ENCODE results near the gene TNFRSF25.

Gene TNFRSF25

DNA sequence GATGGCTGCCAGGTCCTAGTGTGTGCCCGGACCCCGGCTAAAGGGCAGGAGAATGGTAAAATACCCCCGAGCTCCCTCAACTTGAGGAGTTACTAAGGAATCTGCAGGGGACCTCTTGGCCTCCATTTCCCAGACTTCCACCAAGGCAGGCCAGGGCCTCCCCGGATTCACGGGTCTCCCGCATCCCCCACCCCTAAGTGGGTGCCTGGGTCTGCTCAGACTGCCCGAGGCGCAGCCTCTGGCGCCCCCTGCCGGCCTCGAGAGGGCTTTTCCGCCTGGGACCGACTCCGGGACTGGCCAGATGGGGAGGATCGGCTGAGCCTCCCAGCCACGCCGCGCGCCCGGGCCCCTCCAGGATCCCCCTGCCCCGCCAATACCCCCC is 23.8 kb upstream of the TNFRSF25 start:
- H3K27me3 ChIP-seq (ENCODE audit: insufficient read depth, poor library complexity, severe bottlenecking), result peaks cover 51% of the 10 kb centered on the region
- peak overlapping the region; percentile 28 for H3K4me3 ChIP-seq (replicated peaks; ENCODE audit: insufficient read depth, low read length)
- TF ChIP-seq, protein P1, sequence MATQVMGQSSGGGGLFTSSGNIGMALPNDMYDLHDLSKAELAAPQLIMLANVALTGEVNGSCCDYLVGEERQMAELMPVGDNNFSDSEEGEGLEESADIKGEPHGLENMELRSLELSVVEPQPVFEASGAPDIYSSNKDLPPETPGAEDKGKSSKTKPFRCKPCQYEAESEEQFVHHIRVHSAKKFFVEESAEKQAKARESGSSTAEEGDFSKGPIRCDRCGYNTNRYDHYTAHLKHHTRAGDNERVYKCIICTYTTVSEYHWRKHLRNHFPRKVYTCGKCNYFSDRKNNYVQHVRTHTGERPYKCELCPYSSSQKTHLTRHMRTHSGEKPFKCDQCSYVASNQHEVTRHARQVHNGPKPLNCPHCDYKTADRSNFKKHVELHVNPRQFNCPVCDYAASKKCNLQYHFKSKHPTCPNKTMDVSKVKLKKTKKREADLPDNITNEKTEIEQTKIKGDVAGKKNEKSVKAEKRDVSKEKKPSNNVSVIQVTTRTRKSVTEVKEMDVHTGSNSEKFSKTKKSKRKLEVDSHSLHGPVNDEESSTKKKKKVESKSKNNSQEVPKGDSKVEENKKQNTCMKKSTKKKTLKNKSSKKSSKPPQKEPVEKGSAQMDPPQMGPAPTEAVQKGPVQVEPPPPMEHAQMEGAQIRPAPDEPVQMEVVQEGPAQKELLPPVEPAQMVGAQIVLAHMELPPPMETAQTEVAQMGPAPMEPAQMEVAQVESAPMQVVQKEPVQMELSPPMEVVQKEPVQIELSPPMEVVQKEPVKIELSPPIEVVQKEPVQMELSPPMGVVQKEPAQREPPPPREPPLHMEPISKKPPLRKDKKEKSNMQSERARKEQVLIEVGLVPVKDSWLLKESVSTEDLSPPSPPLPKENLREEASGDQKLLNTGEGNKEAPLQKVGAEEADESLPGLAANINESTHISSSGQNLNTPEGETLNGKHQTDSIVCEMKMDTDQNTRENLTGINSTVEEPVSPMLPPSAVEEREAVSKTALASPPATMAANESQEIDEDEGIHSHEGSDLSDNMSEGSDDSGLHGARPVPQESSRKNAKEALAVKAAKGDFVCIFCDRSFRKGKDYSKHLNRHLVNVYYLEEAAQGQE (IDR thresholded peaks at IDR 0.05; ENCODE audit: insufficient replicate concordance, low read depth), result no peak
- TF ChIP-seq, protein P2, sequence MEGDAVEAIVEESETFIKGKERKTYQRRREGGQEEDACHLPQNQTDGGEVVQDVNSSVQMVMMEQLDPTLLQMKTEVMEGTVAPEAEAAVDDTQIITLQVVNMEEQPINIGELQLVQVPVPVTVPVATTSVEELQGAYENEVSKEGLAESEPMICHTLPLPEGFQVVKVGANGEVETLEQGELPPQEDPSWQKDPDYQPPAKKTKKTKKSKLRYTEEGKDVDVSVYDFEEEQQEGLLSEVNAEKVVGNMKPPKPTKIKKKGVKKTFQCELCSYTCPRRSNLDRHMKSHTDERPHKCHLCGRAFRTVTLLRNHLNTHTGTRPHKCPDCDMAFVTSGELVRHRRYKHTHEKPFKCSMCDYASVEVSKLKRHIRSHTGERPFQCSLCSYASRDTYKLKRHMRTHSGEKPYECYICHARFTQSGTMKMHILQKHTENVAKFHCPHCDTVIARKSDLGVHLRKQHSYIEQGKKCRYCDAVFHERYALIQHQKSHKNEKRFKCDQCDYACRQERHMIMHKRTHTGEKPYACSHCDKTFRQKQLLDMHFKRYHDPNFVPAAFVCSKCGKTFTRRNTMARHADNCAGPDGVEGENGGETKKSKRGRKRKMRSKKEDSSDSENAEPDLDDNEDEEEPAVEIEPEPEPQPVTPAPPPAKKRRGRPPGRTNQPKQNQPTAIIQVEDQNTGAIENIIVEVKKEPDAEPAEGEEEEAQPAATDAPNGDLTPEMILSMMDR (IDR thresholded peaks at IDR 0.05; ENCODE audit: insufficient read depth, low read length), result peak; percentile 83
- H3K27ac ChIP-seq (replicated peaks), result no peak overlapping the region
- peak in 1 of 2 experiments; percentile 66 for DNase-seq (ENCODE audit: low read depth in 1 of 2, low spot score in 1 of 2)

DNA sequence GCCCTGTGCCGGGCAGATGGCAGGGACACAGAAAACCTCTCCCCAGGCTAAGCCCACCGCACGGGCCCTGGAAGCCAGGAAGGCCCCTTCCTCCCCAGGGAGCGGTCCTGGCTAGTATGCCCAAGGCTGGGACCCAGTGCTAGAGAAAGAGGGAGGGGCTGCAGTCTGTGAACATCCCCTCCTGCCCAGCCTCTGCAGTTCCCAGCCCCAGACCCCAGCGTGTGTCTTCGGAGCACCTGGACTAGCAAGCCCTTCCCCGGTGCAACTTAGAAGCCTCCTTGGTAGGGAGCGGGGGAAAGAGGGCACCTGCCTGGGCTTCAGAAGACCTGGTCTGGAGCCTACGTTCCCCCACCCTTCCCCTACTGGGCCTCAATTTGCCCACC is 23.4 kb upstream of the TNFRSF25 start:
- Histone ChIP-seq H3K27ac (replicated peaks) (no peak overlapping the region), H3K4me3 (replicated peaks; ENCODE audit: insufficient read depth, low read length) (no peak overlapping the region), H3K27me3 (ENCODE audit: insufficient read depth, poor library complexity, severe bottlenecking) (peaks cover 54% of the 10 kb centered on the region)
- DNase-seq (ENCODE audit: low read depth in 1 of 2, low spot score in 1 of 2), result no peak
- TF ChIP-seq, protein P1 (IDR thresholded peaks at IDR 0.05; ENCODE audit: insufficient replicate concordance, low read depth), result no peak
- TF ChIP-seq GABPA (IDR thresholded peaks at IDR 0.05; ENCODE audit: low read depth) (no peak), SPI1 (IDR thresholded peaks at IDR 0.05; ENCODE audit: borderline replicate concordance, low read depth) (no peak), POLR2AphosphoS5 (IDR thresholded peaks at IDR 0.05; ENCODE audit: low read depth) (no peak)
- TF ChIP-seq, protein P2 (IDR thresholded peaks at IDR 0.05; ENCODE audit: insufficient read depth, low read length), result no peak

DNA sequence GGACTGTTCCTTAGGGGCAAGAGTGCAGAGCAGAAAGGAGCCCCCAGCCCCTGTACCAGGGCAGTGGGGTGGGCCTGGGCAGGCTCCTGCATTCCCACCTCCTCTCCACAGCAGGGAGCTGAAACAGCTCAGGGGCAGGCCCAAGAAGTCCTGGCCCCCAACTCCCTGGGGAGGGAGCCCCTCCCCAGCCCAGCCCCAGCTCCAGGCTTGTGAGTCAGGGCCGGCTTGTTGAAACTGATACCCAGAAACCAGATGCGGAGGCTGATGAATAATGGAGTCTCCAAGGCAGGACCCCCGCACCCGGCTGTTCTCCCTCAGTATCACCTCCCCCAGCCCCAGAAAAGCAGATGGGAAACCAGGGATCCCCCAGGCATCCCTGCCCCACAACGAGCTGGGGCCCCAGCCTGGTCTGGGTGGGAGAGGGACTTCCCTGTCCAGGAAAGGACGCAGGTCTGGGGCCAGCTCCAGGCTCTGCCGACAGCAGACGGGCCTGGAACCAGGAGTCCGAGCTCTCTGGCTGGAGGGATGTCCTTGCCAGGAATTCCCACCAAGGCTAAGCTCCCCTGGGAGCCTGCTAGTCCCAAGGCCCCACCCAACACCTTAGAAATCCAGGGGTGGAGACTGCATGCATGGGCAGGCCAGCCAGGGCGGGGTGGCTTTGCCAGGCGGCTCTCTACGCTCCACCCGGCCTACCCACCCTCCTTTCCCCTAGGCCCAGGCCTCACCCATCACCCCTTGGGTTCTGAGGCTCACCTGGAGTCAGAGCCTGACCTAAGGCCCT is 22.8 kb upstream of the TNFRSF25 start:
- H3K27me3 ChIP-seq (ENCODE audit: insufficient read depth, poor library complexity, severe bottlenecking), result peaks cover 60% of the 10 kb centered on the region
- TF ChIP-seq, protein P1 (IDR thresholded peaks at IDR 0.05; ENCODE audit: insufficient replicate concordance, low read depth), result no peak
- TF ChIP-seq POLR2AphosphoS5 (IDR thresholded peaks at IDR 0.05; ENCODE audit: low read depth) (no peak), GABPA (IDR thresholded peaks at IDR 0.05; ENCODE audit: low read depth) (no peak), SPI1 (IDR thresholded peaks at IDR 0.05; ENCODE audit: borderline replicate concordance, low read depth) (no peak)
- TF ChIP-seq, protein P2 (IDR thresholded peaks at IDR 0.05; ENCODE audit: insufficient read depth, low read length), result no peak
- no peak overlapping the region for H3K27ac ChIP-seq (replicated peaks)
- DNase-seq (ENCODE audit: low read depth in 1 of 2, low spot score in 1 of 2), result no peak
- H3K4me3 ChIP-seq (replicated peaks; ENCODE audit: insufficient read depth, low read length), result no peak overlapping the region

All from HL-60 (cell line).